SH-SY5Y (cell line): ENCODE data around the gene ZMIZ1.

Experiments used
- GATA2 ChIP-seq: IDR thresholded peaks from 2 replicates; pipeline ENCODE4 v1.6.1; 2011; ENCODE audit warnings: mild to moderate bottlenecking, low read depth, low read length
- GATA3 ChIP-seq: IDR thresholded peaks from 2 replicates; pipeline ENCODE4 v1.6.1; 2011; ENCODE audit warnings: low read depth, mild to moderate bottlenecking, low read length, moderate library complexity

ZMIZ1 gene

GRCh38 chr10:79027147-79028055 is 41.4 kb upstream of the ZMIZ1 start:
- no peak for TF ChIP-seq GATA3
- TF ChIP-seq GATA2, result peak; percentile 22; the same call in 1 of the 2 replicates

GRCh38 chr10:79028056-79028430 is 40.7 kb upstream of the ZMIZ1 start:
- TF ChIP-seq GATA2 (no peak), GATA3 (no peak)

GRCh38 chr10:79028451-79029010 is 40.2 kb upstream of the ZMIZ1 start:
- TF ChIP-seq GATA2 (no peak), GATA3 (no peak)

- TF ChIP-seq GATA2 (no peak), GATA3 (no peak)
Observed at GRCh38 chr10:79029478-79030390, 39.0 kb upstream of the ZMIZ1 start.

GRCh38 chr10:79030705-79031104 is 38.1 kb upstream of the ZMIZ1 start:
- no peak for TF ChIP-seq GATA2

GRCh38 chr10:79031723-79032122 is 37.0 kb upstream of the ZMIZ1 start:
- TF ChIP-seq GATA3 (no peak), GATA2 (no peak)

GRCh38 chr10:79034271-79034876 is 34.4 kb upstream of the ZMIZ1 start:
- TF ChIP-seq GATA3 (no peak), GATA2 (no peak)

- no peak for TF ChIP-seq GATA3
- TF ChIP-seq GATA2, result no peak
Observed at GRCh38 chr10:79038104-79038840, 30.5 kb upstream of the ZMIZ1 start.

- TF ChIP-seq GATA2 (no peak), GATA3 (no peak)
Observed at GRCh38 chr10:79038841-79039201, 29.9 kb upstream of the ZMIZ1 start.

GRCh38 chr10:79042639-79043411 is 25.9 kb upstream of the ZMIZ1 start:
- TF ChIP-seq GATA2, result no peak
- TF ChIP-seq GATA3, result no peak

GRCh38 chr10:79044036-79044632 is 24.6 kb upstream of the ZMIZ1 start:
- TF ChIP-seq GATA2, result no peak
- no peak for TF ChIP-seq GATA3

GRCh38 chr10:79044846-79045245 is 23.9 kb upstream of the ZMIZ1 start:
- no peak for TF ChIP-seq GATA2
